ENCODE data around the gene ANO9.
"Not testable (repeated sequence)": the region's sequence is repeated elsewhere in the genome, so short reads cannot be mapped to it uniquely, and the experiment has no call there.

Gene ANO9

DNA sequence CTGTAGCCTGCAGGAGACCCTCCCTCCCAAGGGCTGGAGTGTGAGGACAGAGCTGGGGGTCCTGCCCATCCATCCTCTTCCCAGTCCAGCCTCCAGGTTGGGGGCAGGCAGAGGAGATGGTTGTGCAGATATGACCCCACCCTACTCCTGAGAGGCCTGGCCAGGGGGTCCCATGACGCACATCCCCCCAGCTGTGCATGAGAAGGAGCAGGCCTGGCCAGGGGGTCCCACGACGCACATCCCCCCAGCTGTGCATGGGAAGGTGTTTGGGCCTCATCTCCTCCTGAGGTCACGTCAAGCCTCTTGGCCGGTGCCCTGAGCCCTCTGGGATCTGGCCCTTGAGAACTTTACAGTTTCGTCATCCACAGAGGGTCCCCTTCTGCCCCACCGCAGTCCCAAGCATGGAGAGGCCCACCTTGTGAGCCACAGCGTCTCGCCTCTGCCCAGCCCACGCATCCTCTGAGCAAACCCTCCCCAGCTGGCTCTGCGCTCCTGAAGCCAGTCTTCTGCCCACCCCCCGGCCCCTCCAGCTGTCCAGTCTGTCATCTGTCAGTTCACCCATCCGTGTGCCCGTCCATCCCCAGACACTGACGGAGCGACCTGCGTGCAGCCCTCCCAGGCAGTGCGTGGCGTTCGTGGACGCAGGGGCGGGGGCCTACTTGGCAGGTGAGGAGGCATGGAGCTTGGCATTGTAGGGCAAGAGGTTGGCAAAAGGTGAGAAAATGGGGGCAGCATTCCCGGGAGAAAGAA, 2.3 kb downstream of the ANO9 start:
- no peak overlapping the region for H3K27ac Mint-ChIP-seq

DNA sequence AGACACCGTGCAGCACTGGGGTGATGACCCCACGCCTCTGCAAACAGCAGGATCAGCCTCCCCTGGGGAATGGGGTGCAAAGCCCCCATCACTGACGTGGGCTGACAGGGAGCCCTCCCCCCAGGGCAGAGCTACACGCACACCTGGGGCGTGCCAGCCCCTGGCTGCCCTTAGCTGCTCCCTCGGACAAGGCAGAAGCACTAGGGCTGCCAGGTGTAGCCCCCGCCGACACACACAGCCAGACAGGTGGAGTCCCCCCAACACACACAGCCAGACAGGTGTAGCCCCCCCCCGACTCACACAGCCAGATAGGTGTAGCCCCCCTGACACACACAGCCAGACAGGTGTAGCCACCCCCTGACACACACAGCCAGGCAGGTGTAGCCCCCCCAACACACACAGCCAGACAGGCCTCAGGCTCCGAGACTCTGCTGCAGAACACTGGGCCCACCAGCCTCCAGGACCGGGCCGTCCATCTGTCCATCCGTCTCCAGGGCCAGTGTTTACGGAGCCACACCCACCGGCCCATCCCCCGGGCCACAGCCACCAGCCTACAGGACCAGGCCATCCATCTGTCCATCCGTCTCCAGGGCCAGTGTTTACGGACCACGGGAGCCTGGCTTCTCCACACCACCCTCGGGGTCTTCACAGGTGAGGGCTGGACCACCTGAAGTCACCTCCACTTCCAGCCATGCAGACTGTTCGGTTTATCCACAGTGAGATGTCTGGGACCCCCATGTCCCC, 3.5 kb downstream of the ANO9 start:
- Mint-ChIP-seq H3K4me3 (no peak overlapping the region), H3K4me1 (ENCODE audit: low read depth) (peaks cover 10% of the 10 kb centered on the region), H3K36me3 (ENCODE audit: low read depth) (no peaks in the 10 kb centered on the region), H3K27me3 (ENCODE audit: low read depth) (no peaks in the 10 kb centered on the region), H3K9me3 (no peaks in the 10 kb centered on the region), H3K27ac (no peak overlapping the region)
- no peak for DNase-seq (ENCODE audit: low spot score)

More for the DNA sequence above, 2.3 kb downstream of the ANO9 start:
- H3K27me3 Mint-ChIP-seq (ENCODE audit: low read depth) = no peaks in the 10 kb centered on the region
- H3K36me3 Mint-ChIP-seq (ENCODE audit: low read depth) = no peaks in the 10 kb centered on the region
- DNase-seq (ENCODE audit: low spot score) = no peak
- no peak overlapping the region for H3K4me3 Mint-ChIP-seq
- H3K4me1 Mint-ChIP-seq (ENCODE audit: low read depth) = peaks cover 10% of the 10 kb centered on the region
- H3K9me3 Mint-ChIP-seq = no peaks in the 10 kb centered on the region

DNA sequence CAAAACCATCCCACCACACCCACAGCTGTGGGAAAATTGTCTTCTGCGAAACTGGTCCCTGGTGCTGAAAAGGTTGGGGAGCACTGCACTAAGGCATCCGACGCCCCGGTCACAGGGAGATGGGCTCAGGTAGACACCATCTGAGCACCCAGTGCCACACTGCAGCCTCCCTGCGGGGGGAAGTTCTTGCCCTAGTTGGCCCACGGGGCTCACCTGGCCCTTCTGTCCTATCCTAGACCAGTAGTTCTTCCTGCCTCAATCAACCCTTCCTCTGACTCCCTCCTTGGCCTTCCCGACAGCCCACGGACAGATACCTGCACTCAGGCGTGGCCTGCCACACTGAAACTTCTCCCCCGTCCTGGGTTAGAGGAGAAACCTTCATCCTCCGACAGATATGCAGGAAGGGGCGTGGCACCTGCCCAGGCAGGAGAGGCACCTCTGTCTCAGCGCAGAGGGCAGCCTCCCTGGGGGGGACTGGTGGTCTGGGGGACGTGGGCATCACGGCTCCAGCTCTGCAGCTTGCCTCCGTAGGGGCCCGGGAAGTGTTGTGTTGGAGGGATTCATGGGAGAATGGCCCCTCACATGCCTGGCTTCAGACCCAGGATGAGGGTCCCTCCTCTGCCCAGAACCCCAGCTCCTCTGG, 4.5 kb downstream of the ANO9 start:
- no peaks in the 10 kb centered on the region for H3K27me3 Mint-ChIP-seq (ENCODE audit: low read depth)
- no peaks in the 10 kb centered on the region for H3K36me3 Mint-ChIP-seq (ENCODE audit: low read depth)
- H3K4me1 Mint-ChIP-seq (ENCODE audit: low read depth) = peaks cover 10% of the 10 kb centered on the region
- no peak overlapping the region for H3K27ac Mint-ChIP-seq
- H3K9me3 Mint-ChIP-seq = no peaks in the 10 kb centered on the region
- DNase-seq (ENCODE audit: low spot score) = no peak
- no peak overlapping the region for H3K4me3 Mint-ChIP-seq

DNA sequence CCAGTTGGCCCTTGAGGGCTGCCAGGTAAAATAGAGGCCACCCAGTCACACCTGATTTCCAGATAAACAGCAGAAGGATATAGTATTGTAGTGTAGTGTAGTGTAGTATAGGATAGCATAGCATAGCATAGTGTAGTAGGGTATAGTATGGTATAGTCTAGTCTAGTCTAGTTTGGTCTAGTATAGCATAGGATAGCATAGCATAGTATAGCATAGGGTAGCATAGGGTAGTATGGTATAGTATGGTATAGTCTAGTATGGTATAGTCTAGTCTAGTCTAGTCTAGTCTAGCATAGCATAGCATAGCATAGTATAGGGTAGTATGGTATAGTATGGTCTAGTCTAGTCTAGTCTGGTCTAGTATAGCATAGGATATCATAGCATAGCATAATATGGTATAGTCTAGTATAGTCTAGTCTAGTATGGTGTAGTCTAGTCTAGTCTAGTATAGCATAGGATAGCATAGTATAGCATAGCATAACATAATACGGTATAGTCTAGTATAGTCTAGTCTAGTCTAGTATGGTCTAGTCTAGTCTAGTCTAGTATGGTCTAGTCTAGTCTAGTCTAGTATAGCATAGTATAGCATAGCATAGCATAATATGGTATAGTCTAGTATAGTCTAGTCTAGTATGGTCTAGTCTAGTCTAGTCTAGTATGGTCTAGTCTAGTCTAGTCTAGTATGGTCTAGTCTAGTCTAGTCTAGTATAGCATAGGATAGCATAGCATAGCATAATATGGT, 6.6 kb downstream of the ANO9 start:
- not testable (repeated sequence) for H3K27ac Mint-ChIP-seq; H3K4me1 Mint-ChIP-seq (ENCODE audit: low read depth); H3K36me3 Mint-ChIP-seq (ENCODE audit: low read depth); H3K27me3 Mint-ChIP-seq (ENCODE audit: low read depth); H3K9me3 Mint-ChIP-seq; H3K4me3 Mint-ChIP-seq; DNase-seq (ENCODE audit: low spot score)

DNA sequence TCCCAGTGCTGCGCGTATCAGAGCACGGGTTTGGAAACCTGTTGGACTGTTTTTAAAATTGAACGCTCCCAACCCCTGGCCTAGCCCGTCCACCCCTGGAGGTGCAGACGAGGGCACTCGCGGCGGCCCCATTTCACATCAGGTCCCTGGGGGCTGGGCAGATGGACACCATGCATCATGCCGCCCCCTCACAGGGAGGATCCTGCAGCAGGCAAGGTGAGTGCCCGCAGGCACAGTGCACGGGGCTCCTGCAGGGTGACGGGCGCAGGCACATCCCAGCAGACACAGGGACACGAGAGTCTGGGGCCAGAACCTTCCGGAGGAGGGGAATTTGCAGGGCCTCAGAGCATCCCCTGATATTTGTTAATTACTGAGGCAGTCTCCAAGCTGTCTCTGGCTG, 7.3 kb downstream of the ANO9 start:
- DNase-seq (ENCODE audit: low spot score) = no peak
- Mint-ChIP-seq H3K27ac (no peak overlapping the region), H3K36me3 (ENCODE audit: low read depth) (no peaks in the 10 kb centered on the region), H3K4me1 (ENCODE audit: low read depth) (no peaks in the 10 kb centered on the region), H3K9me3 (no peaks in the 10 kb centered on the region), H3K27me3 (ENCODE audit: low read depth) (no peaks in the 10 kb centered on the region), H3K4me3 (no peak overlapping the region)

DNA sequence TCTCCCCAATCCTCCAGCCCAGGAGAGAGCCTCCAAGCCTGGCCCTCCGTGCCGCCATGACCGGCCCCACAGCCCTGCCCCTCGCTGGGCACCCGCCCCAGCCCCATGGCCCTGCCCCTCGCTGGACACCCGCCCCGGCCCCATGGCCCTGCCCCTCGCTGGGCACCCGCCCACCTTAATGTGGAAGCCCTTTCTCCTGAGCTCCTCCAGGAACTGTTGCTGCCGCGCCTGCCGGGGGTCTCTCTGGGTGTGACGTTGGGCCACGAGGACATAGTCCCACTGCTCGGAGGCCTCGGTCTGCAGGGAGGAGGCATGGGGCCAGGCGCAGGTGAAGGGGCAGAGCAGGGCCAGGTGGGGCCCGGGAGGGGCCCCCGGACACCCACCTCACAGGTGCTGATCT, 8.2 kb downstream of the ANO9 start:
- no peak overlapping the region for H3K4me3 Mint-ChIP-seq
- H3K4me1 Mint-ChIP-seq (ENCODE audit: low read depth) = no peaks in the 10 kb centered on the region
- H3K36me3 Mint-ChIP-seq (ENCODE audit: low read depth) = peaks cover 4% of the 10 kb centered on the region
- no peaks in the 10 kb centered on the region for H3K9me3 Mint-ChIP-seq
- no peaks in the 10 kb centered on the region for H3K27me3 Mint-ChIP-seq (ENCODE audit: low read depth)
- H3K27ac Mint-ChIP-seq = no peak overlapping the region
- DNase-seq (ENCODE audit: low spot score) = no peak

DNA sequence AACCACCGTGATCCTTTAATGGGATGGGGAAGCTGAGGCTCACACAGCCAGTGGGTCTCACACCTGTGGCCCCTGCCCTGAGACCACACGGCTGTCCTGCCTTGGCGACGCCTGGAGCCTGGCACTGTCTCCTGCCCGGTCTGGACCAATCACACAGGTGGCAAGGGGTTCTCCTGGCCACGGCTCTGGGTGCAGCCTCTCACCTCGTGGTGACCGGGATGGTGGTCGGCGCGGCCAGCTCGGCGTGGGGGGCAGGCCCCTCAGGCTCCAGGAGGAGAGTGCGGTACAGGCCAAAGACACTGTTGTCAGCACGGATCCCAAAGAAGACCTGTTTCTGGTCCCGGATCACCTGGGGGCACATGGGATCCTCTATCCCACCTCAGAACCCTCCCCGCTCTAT, 8.7 kb downstream of the ANO9 start:
- no peaks in the 10 kb centered on the region for H3K4me1 Mint-ChIP-seq (ENCODE audit: low read depth)
- no peaks in the 10 kb centered on the region for H3K9me3 Mint-ChIP-seq
- DNase-seq (ENCODE audit: low spot score) = no peak
- peaks cover 4% of the 10 kb centered on the region for H3K36me3 Mint-ChIP-seq (ENCODE audit: low read depth)
- no peak overlapping the region for H3K4me3 Mint-ChIP-seq
- no peak overlapping the region for H3K27ac Mint-ChIP-seq
- H3K27me3 Mint-ChIP-seq (ENCODE audit: low read depth) = no peaks in the 10 kb centered on the region

DNA sequence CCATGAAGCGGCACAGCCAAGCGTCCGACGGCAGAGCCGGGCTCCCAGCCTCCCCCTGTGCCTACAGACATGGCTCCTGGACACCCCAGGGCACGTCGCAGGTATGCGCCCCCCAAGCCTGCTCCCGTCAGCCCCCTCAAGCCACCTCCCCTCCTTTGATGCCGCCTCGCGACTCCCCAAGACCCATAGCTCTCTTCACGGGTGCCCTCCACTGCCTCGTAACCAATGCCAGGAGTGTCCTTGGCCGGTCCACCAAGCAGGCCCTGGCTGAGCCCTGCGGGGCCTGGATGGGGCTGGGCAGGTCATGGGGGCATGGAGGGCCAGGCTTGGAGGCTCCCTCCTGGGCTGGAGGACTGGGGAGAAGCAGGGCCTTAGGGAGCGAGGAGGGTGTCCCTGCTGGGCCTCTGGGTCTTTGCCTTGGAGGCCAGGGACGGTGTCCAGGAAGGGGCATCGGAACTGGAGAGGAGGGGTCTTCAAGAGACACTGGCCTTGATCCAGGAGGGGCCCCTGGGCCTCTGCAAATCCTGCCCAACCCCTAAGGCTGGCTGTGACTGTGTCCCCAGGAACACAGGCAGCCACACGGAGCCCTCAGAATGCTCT, 9.2 kb downstream of the ANO9 start:
- Mint-ChIP-seq H3K27ac (no peak overlapping the region), H3K4me1 (ENCODE audit: low read depth) (no peaks in the 10 kb centered on the region), H3K36me3 (ENCODE audit: low read depth) (peaks cover 6% of the 10 kb centered on the region), H3K4me3 (no peak overlapping the region), H3K27me3 (ENCODE audit: low read depth) (no peaks in the 10 kb centered on the region), H3K9me3 (no peaks in the 10 kb centered on the region)
- DNase-seq (ENCODE audit: low spot score) = no peak

DNA sequence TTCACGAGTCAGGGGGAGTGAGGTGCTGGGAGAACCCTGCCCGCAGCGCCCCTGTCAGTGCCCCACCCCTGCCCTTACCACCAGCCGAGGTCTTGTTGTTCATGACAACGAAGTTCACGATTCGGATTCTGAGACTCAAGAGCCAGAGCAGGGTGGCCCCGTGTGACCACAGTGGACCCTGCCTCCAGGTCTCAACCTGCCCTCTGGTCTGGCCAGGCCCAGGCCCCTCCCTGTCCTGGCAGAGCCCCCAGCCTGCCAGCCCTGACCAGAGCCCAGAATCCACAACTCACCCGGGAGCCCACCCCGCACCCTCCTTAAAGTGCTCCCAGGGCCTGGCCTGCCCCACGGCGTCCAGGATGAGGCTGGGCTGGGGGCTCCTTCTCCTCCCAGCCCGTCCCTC, 9.9 kb downstream of the ANO9 start:
- no peak overlapping the region for H3K4me3 Mint-ChIP-seq
- peaks cover 8% of the 10 kb centered on the region for H3K36me3 Mint-ChIP-seq (ENCODE audit: low read depth)
- no peak overlapping the region for H3K27ac Mint-ChIP-seq
- H3K4me1 Mint-ChIP-seq (ENCODE audit: low read depth) = no peaks in the 10 kb centered on the region
- no peaks in the 10 kb centered on the region for H3K27me3 Mint-ChIP-seq (ENCODE audit: low read depth)
- DNase-seq (ENCODE audit: low spot score) = no peak
- no peaks in the 10 kb centered on the region for H3K9me3 Mint-ChIP-seq

DNA sequence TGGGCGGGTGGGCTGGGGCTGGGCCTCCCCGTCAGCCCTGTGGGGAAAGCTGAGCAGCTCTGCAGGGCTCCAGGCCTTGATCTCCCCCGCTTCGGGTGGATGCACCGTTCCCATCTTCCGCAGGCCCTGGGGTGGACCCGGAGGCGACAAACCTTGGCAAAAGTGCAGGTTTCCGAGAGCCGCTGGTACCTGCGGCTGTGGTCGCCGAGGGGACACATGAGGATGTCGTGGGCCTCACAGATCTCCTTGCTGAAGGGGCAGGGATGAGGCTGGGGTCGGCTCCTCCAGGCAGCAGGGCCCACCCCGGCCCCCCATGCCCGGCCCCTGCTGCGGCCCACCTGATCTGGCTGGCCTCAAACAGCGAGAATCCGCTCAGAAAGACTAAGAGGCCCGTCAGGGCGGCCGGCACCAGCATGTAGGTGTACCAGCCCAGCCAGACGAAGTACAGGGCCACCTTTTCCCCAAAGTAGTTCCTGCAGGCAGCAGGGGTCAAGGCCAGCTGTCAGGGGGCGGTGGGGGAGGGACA, 11.8 kb downstream of the ANO9 start:
- no peak for DNase-seq (ENCODE audit: low spot score)
- no peak overlapping the region for H3K27ac Mint-ChIP-seq
- peaks cover 11% of the 10 kb centered on the region for H3K36me3 Mint-ChIP-seq (ENCODE audit: low read depth)
- H3K9me3 Mint-ChIP-seq = no peaks in the 10 kb centered on the region
- H3K27me3 Mint-ChIP-seq (ENCODE audit: low read depth) = no peaks in the 10 kb centered on the region
- no peaks in the 10 kb centered on the region for H3K4me1 Mint-ChIP-seq (ENCODE audit: low read depth)
- H3K4me3 Mint-ChIP-seq = no peak overlapping the region

DNA sequence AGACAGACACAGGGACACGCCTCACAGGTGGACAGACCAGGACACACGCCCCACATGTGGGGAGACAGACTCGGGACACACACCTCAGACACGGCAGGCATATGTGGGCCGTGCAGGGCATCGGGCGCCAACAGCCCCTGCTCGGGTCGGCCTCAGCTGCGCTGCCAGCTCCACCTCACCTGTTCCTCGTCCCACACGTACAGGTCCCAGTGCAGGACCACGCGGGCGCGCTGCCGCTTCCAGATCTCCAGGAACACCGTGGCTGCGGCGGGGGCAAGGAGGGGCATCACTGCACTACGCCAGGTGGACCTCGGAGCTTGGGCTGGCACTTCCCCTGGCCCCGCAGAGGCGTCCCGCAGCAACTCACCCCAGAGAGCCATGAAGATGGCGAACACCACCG, 12.4 kb downstream of the ANO9 start:
- no peak for DNase-seq (ENCODE audit: low spot score)
- Mint-ChIP-seq H3K4me1 (ENCODE audit: low read depth) (no peaks in the 10 kb centered on the region), H3K27ac (no peak overlapping the region), H3K4me3 (no peak overlapping the region), H3K36me3 (ENCODE audit: low read depth) (peaks cover 15% of the 10 kb centered on the region), H3K27me3 (ENCODE audit: low read depth) (no peaks in the 10 kb centered on the region), H3K9me3 (no peaks in the 10 kb centered on the region)

DNA sequence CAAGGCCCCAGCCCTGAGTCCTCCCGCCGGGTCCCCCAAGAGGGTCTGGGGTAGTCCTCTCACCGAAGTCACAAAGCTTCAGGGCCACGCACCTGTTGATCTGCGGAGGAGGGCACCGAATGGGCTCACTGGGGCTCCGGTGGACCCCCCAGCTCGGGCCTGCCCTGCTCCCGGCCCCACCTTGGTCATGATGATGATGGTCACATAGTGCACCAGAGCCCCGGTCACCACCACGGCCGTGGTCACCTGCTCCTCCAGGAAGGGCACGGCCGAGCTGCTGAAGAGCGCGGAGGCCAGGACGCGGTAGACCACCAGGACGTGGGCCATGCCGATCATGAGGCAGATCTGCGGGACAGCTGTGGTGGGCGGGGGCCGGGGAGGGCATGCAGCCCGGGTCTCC, 13.5 kb downstream of the ANO9 start:
- Mint-ChIP-seq H3K4me3 (no peak overlapping the region), H3K27me3 (ENCODE audit: low read depth) (no peaks in the 10 kb centered on the region), H3K27ac (no peak overlapping the region), H3K36me3 (ENCODE audit: low read depth) (peaks cover 17% of the 10 kb centered on the region), H3K9me3 (no peaks in the 10 kb centered on the region), H3K4me1 (ENCODE audit: low read depth) (no peaks in the 10 kb centered on the region)
- DNase-seq (ENCODE audit: low spot score) = no peak

DNA sequence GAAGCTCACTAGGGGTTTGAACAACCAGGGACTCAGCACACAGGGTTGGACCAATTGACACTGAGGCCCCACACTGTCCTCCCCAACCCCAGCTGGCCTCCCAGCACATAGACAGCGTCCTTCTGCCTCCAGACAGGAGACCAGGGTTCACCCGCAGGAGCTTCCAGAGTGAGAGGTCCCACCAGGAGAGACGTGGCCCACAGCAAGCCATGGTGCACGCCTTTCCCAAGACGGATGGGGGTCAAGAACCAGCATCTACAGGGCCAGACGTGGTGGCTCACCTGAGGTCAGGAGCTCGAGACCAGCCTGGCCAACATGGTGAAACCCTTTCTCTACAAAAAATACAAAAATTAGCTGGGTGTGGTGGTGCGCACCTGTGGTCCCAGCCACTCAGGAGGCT, 15.0 kb downstream of the ANO9 start:
- no peak overlapping the region for H3K4me3 Mint-ChIP-seq

More for the DNA sequence above, 15.0 kb downstream of the ANO9 start:
- no peak for DNase-seq (ENCODE audit: low spot score)
- peaks cover 22% of the 10 kb centered on the region for H3K36me3 Mint-ChIP-seq (ENCODE audit: low read depth)
- no peaks in the 10 kb centered on the region for H3K9me3 Mint-ChIP-seq
- no peaks in the 10 kb centered on the region for H3K27me3 Mint-ChIP-seq (ENCODE audit: low read depth)
- no peaks in the 10 kb centered on the region for H3K4me1 Mint-ChIP-seq (ENCODE audit: low read depth)
- H3K27ac Mint-ChIP-seq = no peak overlapping the region

Data from T-helper 2 cell treated with Interferon-gamma antibody and Interleukin-4, amounts not matched to agents 5 μg/mL and 100 μg/mL, for 36 hours (primary cell).